HG03575 (cell line): ENCODE data around the gene METTL6.
"Not testable (repeated sequence)": the region's sequence is repeated elsewhere in the genome, so short reads cannot be mapped to it uniquely, and the experiment has no call there.

Experiments used
- ATAC-seq: cut with Tn5 transposase; IDR thresholded peaks from one replicate; pipeline ENCODE4 v1.9.1; 2021; ENCODE audit not compliant: unreplicated experiment, insufficient number of reproducible peaks, low FRiP score; ENCODE audit errors: extremely low read depth

METTL6 gene

DNA sequence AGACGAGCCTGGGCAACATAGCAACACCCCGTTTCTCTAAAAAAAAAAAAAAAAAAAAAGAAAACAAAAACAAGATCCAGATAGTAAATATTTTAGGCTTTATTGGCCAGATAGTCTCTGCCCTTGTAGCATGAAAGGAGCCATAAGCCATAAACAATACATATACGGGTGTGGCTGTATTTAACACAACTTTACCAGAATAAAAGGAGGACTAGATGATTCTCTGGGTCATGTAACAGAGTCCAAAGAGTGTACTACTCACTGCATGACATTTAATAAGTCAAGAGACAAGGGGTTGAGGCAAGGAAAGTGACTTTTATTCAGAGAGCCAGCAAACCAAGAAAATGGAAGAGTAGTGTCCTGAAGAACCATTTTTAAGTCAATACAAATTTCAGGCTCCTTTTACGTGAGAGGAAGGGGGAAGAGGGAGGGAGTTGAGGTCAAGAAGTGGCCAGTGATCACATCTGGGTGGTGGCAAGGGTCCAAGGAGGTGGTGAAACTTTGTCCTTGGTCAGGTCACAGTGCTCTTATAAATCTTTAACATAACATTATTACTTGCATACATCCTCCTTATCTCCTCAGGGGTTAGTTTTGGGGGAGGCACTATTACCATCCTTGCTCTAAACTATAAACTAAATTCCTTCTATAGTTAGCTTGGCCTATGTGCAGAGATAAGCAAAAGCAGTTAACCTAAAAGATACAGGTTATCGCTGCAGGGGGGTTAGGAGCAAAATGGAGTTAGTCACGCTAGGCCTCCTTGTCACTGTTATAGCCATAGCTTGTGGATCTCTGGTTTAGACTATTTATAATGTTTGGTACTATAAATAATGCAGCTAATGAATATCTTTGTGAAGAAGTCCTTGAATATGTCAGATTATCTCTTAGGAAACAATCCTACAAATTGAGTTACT lies 46.1 kb downstream of the METTL6 start:
- no peak for ATAC-seq

DNA sequence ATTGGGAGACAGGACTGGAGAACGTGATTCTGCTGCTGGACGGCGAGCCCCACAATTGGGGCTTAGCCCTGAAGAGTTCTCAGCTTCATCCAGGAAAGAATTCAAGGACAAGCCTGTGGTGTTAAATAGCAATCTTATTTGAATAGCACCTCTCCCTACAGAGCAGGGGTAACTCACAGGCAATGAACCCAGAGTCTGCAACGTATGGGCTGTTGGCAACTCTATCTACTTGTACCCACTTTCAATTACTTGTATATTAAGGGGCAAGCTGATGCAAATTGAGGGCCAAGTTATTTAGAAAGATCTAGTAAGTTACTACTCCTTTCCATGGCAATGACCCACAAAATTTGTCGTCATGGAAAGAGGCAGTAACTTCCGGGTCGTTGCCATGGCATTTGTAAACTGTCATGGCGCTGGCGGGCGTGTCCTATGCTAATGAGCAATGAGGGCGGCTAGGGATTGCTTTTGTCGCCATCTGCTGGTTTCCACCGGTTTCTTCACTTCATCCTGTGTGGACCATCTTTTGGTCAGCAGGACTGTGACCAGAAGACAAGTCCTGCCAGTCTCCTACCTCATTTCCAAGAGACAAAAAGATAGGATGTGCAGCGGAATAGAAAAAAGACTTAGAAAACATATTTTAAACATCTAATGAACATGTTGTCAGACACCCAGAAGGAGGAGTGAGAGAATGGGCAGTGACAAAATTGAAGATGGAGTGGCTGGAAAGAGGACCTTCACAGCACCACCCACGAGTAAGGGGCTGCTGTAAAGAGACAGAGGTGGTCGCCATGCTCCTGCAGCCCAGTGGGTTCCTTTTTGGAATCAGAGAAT lies 49.2 kb downstream of the METTL6 start:
- ATAC-seq, result peak; percentile 91

DNA sequence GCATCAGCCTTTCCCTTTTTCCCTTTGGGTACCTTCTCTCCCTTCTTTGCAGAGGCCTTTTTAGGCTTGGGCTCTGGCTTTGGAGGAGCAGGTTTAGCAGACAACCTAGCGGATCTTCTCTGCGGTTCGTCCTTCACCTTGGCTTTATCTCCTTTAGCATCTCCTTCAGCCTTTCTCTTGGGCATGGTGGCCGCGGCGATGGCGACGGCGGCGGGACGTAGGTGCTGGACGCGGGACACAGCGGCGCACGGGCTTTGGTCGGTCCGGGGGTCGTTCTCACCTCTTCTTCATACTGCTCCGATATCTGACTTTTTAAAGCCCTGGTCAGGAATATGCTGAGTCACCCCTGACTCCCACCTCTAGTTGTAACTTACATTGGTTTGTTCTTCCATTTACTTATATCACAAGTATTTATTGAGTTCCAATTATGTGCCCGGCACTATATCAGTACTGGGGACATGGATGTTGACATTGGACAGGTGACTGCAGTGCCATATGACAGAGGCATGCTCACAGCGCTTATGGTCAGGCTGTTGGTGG lies 51.8 kb downstream of the METTL6 start:
- ATAC-seq, result no peak

DNA sequence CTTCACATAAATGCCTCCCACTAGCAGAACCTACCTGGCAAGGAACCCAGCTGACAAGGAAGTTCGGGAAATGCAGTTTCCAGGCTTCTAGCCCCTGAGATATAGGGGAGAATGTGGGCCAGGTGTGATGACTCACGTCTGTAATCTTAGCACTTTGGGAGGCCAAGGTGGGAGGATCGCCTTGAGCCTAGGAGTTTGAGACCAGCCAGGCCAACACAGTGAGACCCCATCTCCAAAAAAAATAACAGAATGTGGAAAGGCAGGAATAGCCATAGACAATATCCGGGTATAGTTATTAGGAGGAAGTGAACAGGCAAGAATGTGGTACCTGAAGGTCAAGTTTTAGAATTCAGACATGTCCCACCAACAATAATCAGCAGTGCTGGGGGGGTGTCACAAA lies 54.4 kb downstream of the METTL6 start:
- no peak for ATAC-seq

DNA sequence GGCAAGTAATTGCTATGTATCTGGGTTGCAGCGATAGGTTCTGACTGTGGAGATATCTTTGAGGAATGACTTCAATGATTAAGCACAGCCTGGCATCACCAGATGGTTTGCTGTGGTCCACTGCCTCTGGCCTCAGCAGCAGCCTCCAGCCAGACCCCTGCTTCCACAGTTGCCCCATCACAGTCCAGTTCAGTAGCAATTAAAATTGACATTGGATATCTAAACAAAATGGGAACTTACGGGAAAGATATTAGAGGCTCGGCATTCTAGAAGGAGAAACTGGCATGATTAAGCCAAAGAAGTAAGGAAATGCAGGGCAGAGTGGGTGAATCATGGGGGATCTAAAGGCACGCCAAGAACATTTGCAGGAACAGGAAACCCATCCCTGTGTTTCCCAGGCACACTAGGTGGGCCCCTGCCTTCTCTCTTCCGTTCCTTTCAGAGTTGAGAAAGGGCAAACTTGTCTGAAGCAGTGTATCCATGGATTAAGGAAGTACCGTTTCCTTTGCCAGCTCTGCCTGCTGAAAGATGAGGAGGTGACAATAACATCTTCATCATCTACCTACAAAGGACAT lies 58.7 kb downstream of the METTL6 start:
- no peak for ATAC-seq

DNA sequence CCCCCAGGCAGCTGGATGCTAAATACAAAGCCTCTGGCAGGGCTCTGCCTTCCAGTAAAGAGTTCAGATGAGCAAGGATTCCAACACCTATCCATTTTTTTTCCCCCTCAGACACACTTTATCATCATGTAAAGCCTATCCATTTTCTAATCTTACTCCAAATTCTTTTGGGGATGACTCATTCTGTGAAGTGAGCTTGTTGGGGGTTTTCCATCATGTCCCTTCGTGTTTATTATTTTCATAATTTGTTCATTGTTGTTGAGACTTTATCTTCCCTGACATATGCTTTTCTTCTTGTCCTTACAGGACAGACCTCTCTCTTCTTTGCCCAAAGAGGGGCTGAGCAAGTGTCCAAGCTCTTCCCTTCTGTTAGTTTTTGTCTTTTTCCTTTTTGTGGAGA lies 60.3 kb downstream of the METTL6 start:
- no peak for ATAC-seq

DNA sequence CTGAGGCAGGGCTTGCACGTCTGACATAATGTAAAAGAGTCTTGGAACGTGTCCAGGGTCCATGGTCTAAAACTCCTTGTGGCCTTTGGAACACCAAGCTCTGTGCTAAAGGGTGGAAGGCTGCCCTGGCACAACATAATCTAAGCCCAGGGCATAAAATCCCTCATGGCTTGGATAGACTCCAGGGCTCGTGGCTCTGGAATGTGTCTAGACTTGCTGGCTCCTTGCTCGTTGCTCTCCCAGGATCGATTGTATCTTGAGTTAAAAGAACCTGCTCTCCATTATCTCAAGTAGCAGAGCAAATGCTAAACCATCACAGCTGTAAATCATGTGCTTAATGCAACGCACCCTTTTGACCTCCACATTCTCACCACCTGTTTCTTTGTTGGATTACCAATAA lies 63.3 kb downstream of the METTL6 start:
- ATAC-seq, result not testable (repeated sequence)

DNA sequence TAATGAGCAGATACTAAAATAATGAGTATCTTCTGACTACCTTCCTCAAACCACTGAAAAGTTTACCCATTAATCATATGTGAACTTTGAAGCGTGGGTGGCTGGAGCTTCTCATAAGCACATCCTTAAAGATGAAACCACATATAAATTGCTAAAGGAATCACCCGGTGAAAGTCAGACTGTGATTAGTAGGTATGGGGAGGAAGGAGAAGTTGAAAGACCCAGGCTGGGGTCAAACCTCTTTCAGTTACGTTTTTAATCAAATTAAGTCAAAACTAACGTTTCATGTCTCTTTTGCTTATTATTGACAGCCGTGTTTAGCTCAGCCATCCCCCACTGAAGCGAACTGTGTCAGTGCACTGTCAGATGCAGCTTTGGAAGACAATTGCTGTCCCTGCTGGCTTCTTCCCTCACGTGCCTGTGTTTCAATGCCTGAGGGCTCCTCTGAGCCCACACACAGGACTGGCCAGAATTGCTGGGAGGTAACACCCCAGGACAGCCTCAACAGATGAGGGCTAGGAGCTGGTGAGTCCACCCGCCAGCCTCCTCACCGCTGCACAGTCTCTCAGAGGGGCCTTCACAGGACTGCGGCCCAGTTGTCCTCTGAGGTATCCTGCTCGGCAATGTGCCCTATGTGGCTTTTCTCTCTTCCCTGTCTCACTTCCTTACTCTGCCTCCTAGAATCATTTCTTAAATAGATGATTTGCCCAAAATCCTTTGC lies 65.7 kb downstream of the METTL6 start:
- peak; percentile 72 for ATAC-seq

DNA sequence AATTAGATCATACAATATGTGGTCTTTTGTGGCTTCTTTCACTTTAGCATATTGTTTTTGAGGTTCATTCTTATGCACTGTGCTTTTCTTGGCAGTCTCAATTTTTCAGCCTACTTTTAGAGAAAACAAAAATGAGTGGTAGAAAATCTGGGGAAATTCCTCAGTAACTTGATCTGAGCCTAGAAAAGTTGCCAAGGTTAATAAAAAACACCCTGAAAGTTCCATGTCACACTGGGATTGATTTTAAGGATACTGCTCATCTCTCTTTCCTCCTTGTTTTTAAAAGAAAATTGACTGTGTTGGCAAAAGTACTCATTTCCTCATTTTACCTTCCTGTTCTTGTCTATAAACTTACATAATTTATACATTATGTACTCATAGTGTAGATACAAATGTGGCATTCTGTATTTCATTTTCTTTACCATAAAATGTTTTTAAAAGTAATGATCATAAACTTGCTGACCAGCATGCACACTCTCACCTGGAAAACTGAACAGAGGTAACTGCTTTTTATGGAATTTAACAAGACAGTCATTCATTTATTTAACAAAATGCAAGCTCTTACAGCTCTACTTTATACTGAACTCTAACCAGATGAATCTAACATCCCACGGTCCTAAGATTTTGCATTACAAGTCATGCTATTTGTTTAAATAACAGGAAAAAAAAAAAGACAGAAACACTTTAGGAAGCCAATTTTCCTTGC lies 66.4 kb downstream of the METTL6 start:
- ATAC-seq, result no peak
